Calu3 (cell line): Measurements from ENCODE around the gene GARIN1A. TPM values are rescaled to one million over a fixed set of nuclear protein-coding genes. Genes with fewer than 3 reads are reported as not detected.
"Not testable (repeated sequence)": the region's sequence is repeated elsewhere in the genome, so short reads cannot be mapped to it uniquely, and the experiment has no call there.

ENCODE experiments used
- BruUV-seq: library from RNA; stranded (reverse); fragments of 400-500 nt; replicated peaks from 2 replicates; lab custom pipeline; 2021; lab: Mats Ljungman, UMichigan
- CTCF ChIA-PET: fragments of 300-600 bp; sonication (Branson Sonifier 250); formaldehyde crosslinking; loops from one replicate; lab custom pipeline; 2022; ENCODE audit warnings: antibody characterized with exemption; lab: Charles Lee
- DNase-seq: peaks from one replicate; pipeline ENCODE4 v3.0.0; 2022
- H3K27ac Mint-ChIP-seq: one replicate; pipeline ENCODE4 v1.8.0; 2022; ENCODE audit warnings: mixed read lengths; ENCODE audit not compliant: unreplicated experiment
- H3K27me3 Mint-ChIP-seq: one replicate; pipeline ENCODE4 v1.8.0; 2022; ENCODE audit warnings: mixed read lengths; ENCODE audit not compliant: unreplicated experiment
- H3K36me3 Mint-ChIP-seq: one replicate; pipeline ENCODE4 v1.8.0; 2022; ENCODE audit warnings: mild to moderate bottlenecking, moderate library complexity, mixed read lengths; ENCODE audit not compliant: insufficient read depth, unreplicated experiment
- H3K4me1 Mint-ChIP-seq: one replicate; pipeline ENCODE4 v1.8.0; 2022; ENCODE audit warnings: mild to moderate bottlenecking, low read depth, mixed read lengths; ENCODE audit not compliant: unreplicated experiment
- H3K4me3 Mint-ChIP-seq: one replicate; pipeline ENCODE4 v1.8.0; 2022; ENCODE audit warnings: mild to moderate bottlenecking, low read depth, moderate library complexity, mixed read lengths; ENCODE audit not compliant: unreplicated experiment
- H3K9me3 Mint-ChIP-seq: one replicate; pipeline ENCODE4 v1.8.0; 2022; ENCODE audit warnings: low read depth, mixed read lengths; ENCODE audit not compliant: unreplicated experiment
- CTCF ChIP-seq: fragments of 200-600 bp; IDR thresholded peaks from one replicate; pipeline ENCODE4 v1.8.0; 2022; ENCODE audit warnings: antibody characterized with exemption; ENCODE audit not compliant: unreplicated experiment
- intact Hi-C: fragments of 100-400 bp; cut with micrococcal nuclease; formaldehyde crosslinking; loops from one replicate; pipeline ENCODE4 v1.10.0; 2022; ENCODE audit not compliant: unreplicated experiment
- total RNA-seq: library from RNA; stranded (reverse); gene quantifications from 2 replicates; pipeline ENCODE4 v1.2.3, GENCODE V29; 2022

Gene GARIN1A
- total RNA-seq, 1 experiment from 2014 or later: 7.3 TPM

GRCh38 chr7:128687131-128687530 lies 15.0 kb downstream of the GARIN1A start:
- no peaks in the 10 kb centered on the region for H3K27me3 Mint-ChIP-seq
- H3K27ac Mint-ChIP-seq: no peak overlapping the region
- H3K9me3 Mint-ChIP-seq: no peaks in the 10 kb centered on the region
- H3K4me3 Mint-ChIP-seq: no peak overlapping the region
- no peaks in the 10 kb centered on the region for H3K4me1 Mint-ChIP-seq
- no peak for DNase-seq
- BruUV-seq: no TSS peak
- intact Hi-C loops: no loop called here
- H3K36me3 Mint-ChIP-seq: no peaks in the 10 kb centered on the region
- no peak for TF ChIP-seq CTCF
- CTCF ChIA-PET: no interaction called here

- BruUV-seq: no TSS peak
- no peak for TF ChIP-seq CTCF
- CTCF ChIA-PET: no interaction called here
- DNase-seq: no peak
- Mint-ChIP-seq H3K27me3 (no peaks in the 10 kb centered on the region), H3K9me3 (no peaks in the 10 kb centered on the region), H3K36me3 (no peaks in the 10 kb centered on the region), H3K27ac (no peak overlapping the region), H3K4me3 (no peak overlapping the region), H3K4me1 (no peaks in the 10 kb centered on the region)
- intact Hi-C loops: no loop called here
Measured at GRCh38 chr7:128688492-128688891, 16.4 kb downstream of the GARIN1A start.

- H3K27ac Mint-ChIP-seq, DNase-seq, intact Hi-C loops, BruUV-seq, H3K4me1 Mint-ChIP-seq, H3K27me3 Mint-ChIP-seq, H3K36me3 Mint-ChIP-seq, H3K4me3 Mint-ChIP-seq, H3K9me3 Mint-ChIP-seq, CTCF ChIA-PET: not testable (repeated sequence)
Measured at GRCh38 chr7:128689161-128689935, 17.3 kb downstream of the GARIN1A start.

GRCh38 chr7:128691227-128691626 lies 19.1 kb downstream of the GARIN1A start:
- no peaks in the 10 kb centered on the region for H3K27me3 Mint-ChIP-seq
- H3K9me3 Mint-ChIP-seq: no peaks in the 10 kb centered on the region
- no peak for DNase-seq
- TF ChIP-seq CTCF: no peak
- H3K4me1 Mint-ChIP-seq: no peaks in the 10 kb centered on the region
- CTCF ChIA-PET: no interaction called here
- no peak overlapping the region for H3K27ac Mint-ChIP-seq
- intact Hi-C loops: no loop called here
- H3K36me3 Mint-ChIP-seq: no peaks in the 10 kb centered on the region
- H3K4me3 Mint-ChIP-seq: no peak overlapping the region
- no TSS peak for BruUV-seq

- H3K36me3 Mint-ChIP-seq: peaks cover 6% of the 10 kb centered on the region
- no peak overlapping the region for H3K4me3 Mint-ChIP-seq
- no peak overlapping the region for H3K27ac Mint-ChIP-seq
- peaks cover 6% of the 10 kb centered on the region for H3K4me1 Mint-ChIP-seq
- TF ChIP-seq CTCF: no peak
- intact Hi-C loops: no loop called here
- DNase-seq: no peak
- no TSS peak for BruUV-seq
- no peaks in the 10 kb centered on the region for H3K9me3 Mint-ChIP-seq
- peaks cover 9% of the 10 kb centered on the region for H3K27me3 Mint-ChIP-seq
- CTCF ChIA-PET: no interaction called here
Measured at GRCh38 chr7:128692623-128693270, 20.7 kb downstream of the GARIN1A start.
